SK-N-SH (cell line): Measurements from ENCODE around the gene CACNA1D. TPM values are rescaled to one million over a fixed set of nuclear protein-coding genes. Genes with fewer than 3 reads are reported as not detected.

ENCODE experiments used
- CTCF ChIA-PET: fragments of 300-600, 350-600 bp; formaldehyde crosslinking; extraction: SDS; loops from one replicate; lab custom pipeline; 2021; lab: Yijun Ruan, JAX
- POLR2A ChIA-PET: fragments of 350-600 bp; sonication (Branson Sonifier 250); formaldehyde crosslinking; extraction: SDS; loops from one replicate; lab custom pipeline; 2020; ENCODE audit warnings: antibody characterized with exemption, inconsistent platforms; lab: Yijun Ruan, JAX
- DNase-seq: peaks from one replicate; pipeline ENCODE4 v3.0.0; 2012
- H2AFZ ChIP-seq: fragments of 200-600 bp; sonication (generic); 2 replicates; pipeline ENCODE4 v1.8.1; 2016; ENCODE audit warnings: antibody characterized with exemption, mild to moderate bottlenecking, low read depth
- H3F3A ChIP-seq: fragments of 200-600 bp; sonication (generic); replicated peaks from 2 replicates; pipeline ENCODE3; 2016; ENCODE audit warnings: antibody characterized with exemption, mild to moderate bottlenecking; ENCODE audit not compliant: insufficient read depth
- H3K27ac ChIP-seq, 2 experiments: fragments of 200-500 bp in 1 of 2; fragments of 200-600 bp in 1 of 2; sonication (Bioruptor generic) in 1 of 2; sonication (generic), shearing (Covaris generic) in 1 of 2; 2 replicates each; pipeline versions ENCODE4 v1.5.1 to v1.6.1; 2014 to 2016; ENCODE audit warnings: low read depth in 2 of 2, inconsistent platforms in 1 of 2, low read length in 1 of 2, mild to moderate bottlenecking in 1 of 2, mixed read lengths in 1 of 2
- H3K27me3 ChIP-seq: fragments of 200-600 bp; sonication (generic), shearing (Covaris generic); 2 replicates; pipeline ENCODE4 v1.6.1; 2016; ENCODE audit warnings: mixed run types; ENCODE audit not compliant: insufficient read depth
- H3K36me3 ChIP-seq, 2 experiments: fragments of 200-500 bp in 1 of 2; fragments of 200-600 bp in 1 of 2; sonication (Bioruptor generic) in 1 of 2; sonication (generic) in 1 of 2; replicated peaks in 1 of 2; 2 replicates each; pipeline versions ENCODE3 to v1.5.1; 2014 to 2016; ENCODE audit warnings: low read length in 1 of 2, mild to moderate bottlenecking in 1 of 2; ENCODE audit not compliant: insufficient read depth in 2 of 2, control insufficient read depth in 1 of 2
- H3K4me1 ChIP-seq, 2 experiments: fragments of 200-500 bp in 1 of 2; fragments of 200-600 bp in 1 of 2; sonication (Bioruptor generic) in 1 of 2; sonication (generic), shearing (Covaris generic) in 1 of 2; 2 replicates each; pipeline versions ENCODE4 v1.5.1 to v1.6.1; 2014 to 2016; ENCODE audit warnings: low read depth in 1 of 2, low read length in 1 of 2, mixed run types in 1 of 2; ENCODE audit not compliant: insufficient read depth in 2 of 2, control insufficient read depth in 1 of 2
- H3K4me2 ChIP-seq: fragments of 200-600 bp; sonication (generic), shearing (Covaris generic); 2 replicates; pipeline ENCODE4 v1.6.1; 2017; ENCODE audit warnings: mixed run types
- H3K4me3 ChIP-seq, 2 experiments: fragments of 200-500 bp in 1 of 2; fragments of 200-600 bp in 1 of 2; sonication (Bioruptor generic) in 1 of 2; sonication (generic), shearing (Covaris generic) in 1 of 2; 2 replicates each; pipeline versions ENCODE4 v1.5.1 to v1.8.1; 2014 to 2016; ENCODE audit warnings: low read depth in 2 of 2, inconsistent platforms in 1 of 2, low read length in 1 of 2, mild to moderate bottlenecking in 1 of 2, mixed read lengths in 1 of 2, moderate library complexity in 1 of 2
- H3K79me2 ChIP-seq: fragments of 200-600 bp; sonication (generic); 2 replicates; pipeline ENCODE4 v1.8.1; 2017; ENCODE audit warnings: mild to moderate bottlenecking; ENCODE audit not compliant: insufficient read depth
- H3K9ac ChIP-seq: fragments of 200-600 bp; sonication (generic); 2 replicates; pipeline ENCODE4 v1.6.1; 2017; ENCODE audit warnings: mixed run types
- H3K9me2 ChIP-seq: fragments of 200-600 bp; sonication (generic); 2 replicates; pipeline ENCODE4 v1.6.1; 2017; ENCODE audit warnings: mixed run types
- H3K9me3 ChIP-seq: fragments of 200-600 bp; sonication (generic); 2 replicates; pipeline ENCODE4 v1.6.1; 2017; ENCODE audit warnings: mixed run types, mild to moderate bottlenecking, moderate library complexity
- H4K20me1 ChIP-seq: fragments of 200-600 bp; sonication (generic); 2 replicates; pipeline ENCODE4 v1.6.1; 2017; ENCODE audit warnings: mild to moderate bottlenecking, mixed run types; ENCODE audit not compliant: insufficient read depth
- FOXJ3 ChIP-seq: sonication (generic); formaldehyde crosslinking; IDR thresholded peaks from 2 replicates; pipeline ENCODE4 v1.5.1; 2020; ENCODE audit warnings: mild to moderate bottlenecking, missing genetic modification reagents
- GABPA ChIP-seq: IDR thresholded peaks from 2 replicates; pipeline ENCODE4 v1.4.0; 2012; ENCODE audit warnings: low read depth, mild to moderate bottlenecking
- JUND ChIP-seq: IDR thresholded peaks from 2 replicates; pipeline ENCODE4 v1.4.0; 2012
- MXI1 ChIP-seq: IDR thresholded peaks from 2 replicates; pipeline ENCODE4 v1.6.1; 2012; ENCODE audit warnings: mild to moderate bottlenecking, low read depth, low read length, improper control_type of control experiment
- REST ChIP-seq: IDR thresholded peaks from 2 replicates; pipeline ENCODE4 v1.6.1; 2012; ENCODE audit warnings: mild to moderate bottlenecking, low read depth, low read length, moderate library complexity
- SMC3 ChIP-seq: IDR thresholded peaks from 2 replicates; pipeline ENCODE4 v1.6.1; 2012; ENCODE audit warnings: low read depth, low read length, improper control_type of control experiment
- TAF1 ChIP-seq: IDR thresholded peaks from 2 replicates; pipeline ENCODE4 v1.6.1; 2012; ENCODE audit warnings: low read depth, mild to moderate bottlenecking, low read length, moderate library complexity, borderline replicate concordance
- TEAD4 ChIP-seq: IDR thresholded peaks from 2 replicates; pipeline ENCODE4 v1.4.0; 2012; ENCODE audit warnings: mild to moderate bottlenecking, borderline replicate concordance; ENCODE audit not compliant: insufficient read depth
- ZBTB33 ChIP-seq: IDR thresholded peaks from 2 replicates; pipeline ENCODE4 v1.4.0; 2012; ENCODE audit warnings: low read depth, borderline replicate concordance
- WGBS: methylation state at CpG from one replicate; pipeline ENCODE4 v1.1.6; 2017; ENCODE audit warnings: low lambda C conversion rate; 5-methylcytosine and 5-hydroxymethylcytosine counted together
- polyA plus RNA-seq, 3 experiments: library from polyadenylated mRNA; depleted of rRNA; stranded (reverse); fragments of >200 nt; gene quantifications; 2 replicates each; pipeline ENCODE4 v1.2.3, GENCODE V29; 2012
- TF ChIP-seq, protein P1 (sequence below): fragments of 150-350 bp; IDR thresholded peaks from 2 replicates; pipeline ENCODE4 v1.6.1; 2017; ENCODE audit warnings: antibody characterized with exemption, low read length, low read depth, borderline replicate concordance
- TF ChIP-seq, protein P2 (sequence below): IDR thresholded peaks from 2 replicates; pipeline ENCODE4; 2012
- TF ChIP-seq, protein P3 (sequence below): IDR thresholded peaks from 2 replicates; pipeline ENCODE4 v1.4.0; 2012; ENCODE audit warnings: low read depth
- TF ChIP-seq, protein P4 (sequence below): IDR thresholded peaks from 2 replicates; pipeline ENCODE4 v1.4.0; 2012; ENCODE audit warnings: low read depth, borderline replicate concordance

CACNA1D gene
- polyA plus RNA-seq, 1 of the 3 experiments (the other 2 are of a cell fraction): 0.12 TPM

DNA sequence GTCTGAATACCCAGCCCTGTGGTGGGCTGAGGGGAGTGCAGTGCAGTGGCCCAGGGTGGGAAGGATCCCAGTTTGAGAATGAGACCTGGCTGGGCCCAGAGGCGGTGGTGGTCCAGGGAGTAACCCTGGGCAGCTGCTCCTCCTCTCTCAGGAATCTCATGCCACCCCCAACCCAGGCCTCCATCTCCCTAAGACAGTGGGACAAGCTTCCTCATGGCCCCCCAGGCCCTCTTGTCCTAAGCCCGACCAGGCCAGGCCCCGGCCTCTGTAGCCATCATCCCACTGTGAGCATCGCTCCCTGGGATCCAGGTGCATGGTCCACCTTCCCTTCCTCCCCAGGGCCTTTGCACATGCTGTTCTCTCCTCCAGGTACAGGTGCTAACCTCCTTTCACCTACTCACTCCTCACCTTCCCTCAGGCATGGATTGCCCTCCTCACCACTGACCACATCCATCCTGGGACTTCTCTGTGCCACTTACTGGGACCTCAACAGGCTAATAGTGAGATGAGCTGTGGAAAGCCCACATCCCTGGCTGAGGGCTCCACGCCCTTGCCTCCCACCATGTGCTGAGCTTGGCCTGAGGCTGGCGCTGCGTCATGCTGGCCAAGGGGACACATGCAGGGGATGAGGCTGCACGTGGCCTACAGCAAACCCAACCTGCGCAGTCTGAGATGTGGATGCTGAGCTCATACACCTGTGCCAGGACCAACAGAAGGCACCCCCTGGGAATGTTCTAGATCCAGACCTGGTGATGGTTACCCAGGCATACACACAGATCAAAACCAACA lies 341.9 kb downstream of the CACNA1D start:
- WGBS: 57% methylated on average over 4 of the region's 9 CpGs
- no peak for TF ChIP-seq TAF1
- no peak for TF ChIP-seq JUND
- TF ChIP-seq, protein P1, sequence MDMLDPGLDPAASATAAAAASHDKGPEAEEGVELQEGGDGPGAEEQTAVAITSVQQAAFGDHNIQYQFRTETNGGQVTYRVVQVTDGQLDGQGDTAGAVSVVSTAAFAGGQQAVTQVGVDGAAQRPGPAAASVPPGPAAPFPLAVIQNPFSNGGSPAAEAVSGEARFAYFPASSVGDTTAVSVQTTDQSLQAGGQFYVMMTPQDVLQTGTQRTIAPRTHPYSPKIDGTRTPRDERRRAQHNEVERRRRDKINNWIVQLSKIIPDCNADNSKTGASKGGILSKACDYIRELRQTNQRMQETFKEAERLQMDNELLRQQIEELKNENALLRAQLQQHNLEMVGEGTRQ: no peak
- no peak for TF ChIP-seq TEAD4
- TF ChIP-seq MXI1: no peak
- TF ChIP-seq, protein P2, sequence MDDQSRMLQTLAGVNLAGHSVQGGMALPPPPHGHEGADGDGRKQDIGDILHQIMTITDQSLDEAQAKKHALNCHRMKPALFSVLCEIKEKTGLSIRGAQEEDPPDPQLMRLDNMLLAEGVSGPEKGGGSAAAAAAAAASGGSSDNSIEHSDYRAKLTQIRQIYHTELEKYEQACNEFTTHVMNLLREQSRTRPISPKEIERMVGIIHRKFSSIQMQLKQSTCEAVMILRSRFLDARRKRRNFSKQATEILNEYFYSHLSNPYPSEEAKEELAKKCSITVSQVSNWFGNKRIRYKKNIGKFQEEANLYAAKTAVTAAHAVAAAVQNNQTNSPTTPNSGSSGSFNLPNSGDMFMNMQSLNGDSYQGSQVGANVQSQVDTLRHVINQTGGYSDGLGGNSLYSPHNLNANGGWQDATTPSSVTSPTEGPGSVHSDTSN: no peak
- no peak for TF ChIP-seq REST
- no peak for TF ChIP-seq ZBTB33
- TF ChIP-seq, protein P3, sequence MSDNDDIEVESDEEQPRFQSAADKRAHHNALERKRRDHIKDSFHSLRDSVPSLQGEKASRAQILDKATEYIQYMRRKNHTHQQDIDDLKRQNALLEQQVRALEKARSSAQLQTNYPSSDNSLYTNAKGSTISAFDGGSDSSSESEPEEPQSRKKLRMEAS: no peak
- no peak for TF ChIP-seq FOXJ3
- no peak for TF ChIP-seq SMC3
- no peak for TF ChIP-seq GABPA
- TF ChIP-seq, protein P4, sequence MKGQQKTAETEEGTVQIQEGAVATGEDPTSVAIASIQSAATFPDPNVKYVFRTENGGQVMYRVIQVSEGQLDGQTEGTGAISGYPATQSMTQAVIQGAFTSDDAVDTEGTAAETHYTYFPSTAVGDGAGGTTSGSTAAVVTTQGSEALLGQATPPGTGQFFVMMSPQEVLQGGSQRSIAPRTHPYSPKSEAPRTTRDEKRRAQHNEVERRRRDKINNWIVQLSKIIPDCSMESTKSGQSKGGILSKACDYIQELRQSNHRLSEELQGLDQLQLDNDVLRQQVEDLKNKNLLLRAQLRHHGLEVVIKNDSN: no peak
- Histone ChIP-seq H3K36me3 (no peaks in the 10 kb centered on the region), H2AFZ (no peak overlapping the region), H4K20me1 (no peaks in the 10 kb centered on the region), H3K27me3 (no peaks in the 10 kb centered on the region), H3K79me2 (no peaks in the 10 kb centered on the region), H3K9me2 (no peaks in the 10 kb centered on the region), H3F3A (no peaks in the 10 kb centered on the region), H3K4me3 (no peak overlapping the region), H3K9me3 (no peaks in the 10 kb centered on the region), H3K27ac (no peak overlapping the region), H3K4me2 (no peak overlapping the region), H3K9ac (no peak overlapping the region), H3K4me1 (peaks cover 0 to 14% of the 10 kb centered on the region in 2 experiments; a peak in 1 of 4 replicates)
- ChIA-PET POLR2A (no interaction called here), CTCF (interaction anchor here (0.8 to 1.0 kb wide), 2 partner anchors 12 to 617 kb away, joined by 3 read pairs; no protein-coding TSS in a partner anchor)
- no peak for DNase-seq
